HEK293 (cell line): ENCODE data around the gene PSMD6.

Experiments
- SETDB1 ChIP-seq: IDR thresholded peaks from one replicate; pipeline ENCODE4 v1.6.1; 2017; ENCODE audit warnings: mild to moderate bottlenecking, low read length, moderate library complexity, mixed read lengths; ENCODE audit not compliant: insufficient read length
- SP3 ChIP-seq: fragments of 450-650 bp; formaldehyde crosslinking; IDR thresholded peaks from 2 replicates; pipeline ENCODE4 v1.5.1; 2016; ENCODE audit warnings: missing biosample characterization, missing genetic modification characterization
- ZNF140 ChIP-seq: fragments of 450-650 bp; formaldehyde crosslinking; IDR thresholded peaks from 2 replicates; pipeline ENCODE4 v1.5.1; 2016; ENCODE audit warnings: missing biosample characterization, missing genetic modification characterization
- ZNF24 ChIP-seq: fragments of 450-650 bp; formaldehyde crosslinking; IDR thresholded peaks from 2 replicates; pipeline ENCODE4 v1.5.1; 2016; ENCODE audit warnings: missing biosample characterization, missing genetic modification characterization
- ZNF335 ChIP-seq: fragments of 450-650 bp; formaldehyde crosslinking; conservative IDR thresholded peaks from 2 replicates; pipeline ENCODE4 v1.5.1; 2016; ENCODE audit warnings: missing biosample characterization, missing genetic modification characterization
- ZNF404 ChIP-seq: fragments of 450-650 bp; formaldehyde crosslinking; IDR thresholded peaks from 2 replicates; pipeline ENCODE4 v1.5.1; 2017; ENCODE audit warnings: missing biosample characterization, missing genetic modification characterization
- ZNF529 ChIP-seq: fragments of 450-650 bp; formaldehyde crosslinking; IDR thresholded peaks from 2 replicates; pipeline ENCODE4 v1.5.1; 2017; ENCODE audit warnings: missing genetic modification characterization, missing biosample characterization; ENCODE audit not compliant: insufficient replicate concordance
- ZNF629 ChIP-seq: fragments of 450-650 bp; formaldehyde crosslinking; IDR thresholded peaks from 2 replicates; pipeline ENCODE4 v1.5.1; 2017; ENCODE audit warnings: missing biosample characterization, missing genetic modification characterization
- ZNF76 ChIP-seq: fragments of 450-650 bp; formaldehyde crosslinking; IDR thresholded peaks from 2 replicates; pipeline ENCODE4; 2016; ENCODE audit warnings: low read depth, missing biosample characterization, missing genetic modification characterization, borderline replicate concordance
- ZNF776 ChIP-seq: fragments of 450-650 bp; formaldehyde crosslinking; IDR thresholded peaks from 2 replicates; pipeline ENCODE4 v1.5.0; 2017; ENCODE audit warnings: missing biosample characterization, missing genetic modification characterization, borderline replicate concordance
- TF ChIP-seq, protein P1 (sequence below): fragments of 450-650 bp; formaldehyde crosslinking; IDR thresholded peaks from 2 replicates; pipeline ENCODE4 v1.5.1; 2016; ENCODE audit warnings: missing biosample characterization, missing genetic modification characterization
- TF ChIP-seq, protein P2 (sequence below): fragments of 450-650 bp; IDR thresholded peaks from 2 replicates; pipeline ENCODE4 v1.5.1; 2018; ENCODE audit warnings: missing biosample characterization, missing genetic modification characterization
- TF ChIP-seq, protein P3 (sequence below): fragments of 450-650 bp; formaldehyde crosslinking; IDR thresholded peaks from 2 replicates; pipeline ENCODE4 v1.5.1; 2016; ENCODE audit warnings: missing biosample characterization, missing genetic modification characterization, borderline replicate concordance

DNA sequence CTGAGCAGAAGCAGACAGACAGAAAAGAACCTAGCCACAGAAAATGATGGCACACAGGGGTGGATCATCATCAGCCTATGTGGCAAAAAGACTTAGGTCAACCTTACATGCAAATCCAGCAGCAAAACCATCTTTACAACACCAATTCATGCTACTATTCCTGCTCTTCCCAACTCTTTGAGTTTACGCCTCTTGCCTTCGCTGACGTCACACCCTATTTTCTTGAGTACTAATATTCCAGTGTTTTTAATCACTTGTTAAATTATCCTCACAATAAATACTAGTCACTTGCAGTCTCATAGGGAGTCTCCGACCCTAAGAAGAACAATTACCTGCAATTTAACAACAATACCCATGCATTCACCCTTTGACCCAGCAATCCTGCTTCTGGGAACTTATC is 6.0 kb upstream of the PSMD6 start:
- TF ChIP-seq ZNF776, result no peak
- TF ChIP-seq, protein P1, sequence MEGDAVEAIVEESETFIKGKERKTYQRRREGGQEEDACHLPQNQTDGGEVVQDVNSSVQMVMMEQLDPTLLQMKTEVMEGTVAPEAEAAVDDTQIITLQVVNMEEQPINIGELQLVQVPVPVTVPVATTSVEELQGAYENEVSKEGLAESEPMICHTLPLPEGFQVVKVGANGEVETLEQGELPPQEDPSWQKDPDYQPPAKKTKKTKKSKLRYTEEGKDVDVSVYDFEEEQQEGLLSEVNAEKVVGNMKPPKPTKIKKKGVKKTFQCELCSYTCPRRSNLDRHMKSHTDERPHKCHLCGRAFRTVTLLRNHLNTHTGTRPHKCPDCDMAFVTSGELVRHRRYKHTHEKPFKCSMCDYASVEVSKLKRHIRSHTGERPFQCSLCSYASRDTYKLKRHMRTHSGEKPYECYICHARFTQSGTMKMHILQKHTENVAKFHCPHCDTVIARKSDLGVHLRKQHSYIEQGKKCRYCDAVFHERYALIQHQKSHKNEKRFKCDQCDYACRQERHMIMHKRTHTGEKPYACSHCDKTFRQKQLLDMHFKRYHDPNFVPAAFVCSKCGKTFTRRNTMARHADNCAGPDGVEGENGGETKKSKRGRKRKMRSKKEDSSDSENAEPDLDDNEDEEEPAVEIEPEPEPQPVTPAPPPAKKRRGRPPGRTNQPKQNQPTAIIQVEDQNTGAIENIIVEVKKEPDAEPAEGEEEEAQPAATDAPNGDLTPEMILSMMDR (tag by site-specific recombination), result no peak
- no peak for TF ChIP-seq ZNF529 (tag by site-specific recombination)
- TF ChIP-seq, protein P2, sequence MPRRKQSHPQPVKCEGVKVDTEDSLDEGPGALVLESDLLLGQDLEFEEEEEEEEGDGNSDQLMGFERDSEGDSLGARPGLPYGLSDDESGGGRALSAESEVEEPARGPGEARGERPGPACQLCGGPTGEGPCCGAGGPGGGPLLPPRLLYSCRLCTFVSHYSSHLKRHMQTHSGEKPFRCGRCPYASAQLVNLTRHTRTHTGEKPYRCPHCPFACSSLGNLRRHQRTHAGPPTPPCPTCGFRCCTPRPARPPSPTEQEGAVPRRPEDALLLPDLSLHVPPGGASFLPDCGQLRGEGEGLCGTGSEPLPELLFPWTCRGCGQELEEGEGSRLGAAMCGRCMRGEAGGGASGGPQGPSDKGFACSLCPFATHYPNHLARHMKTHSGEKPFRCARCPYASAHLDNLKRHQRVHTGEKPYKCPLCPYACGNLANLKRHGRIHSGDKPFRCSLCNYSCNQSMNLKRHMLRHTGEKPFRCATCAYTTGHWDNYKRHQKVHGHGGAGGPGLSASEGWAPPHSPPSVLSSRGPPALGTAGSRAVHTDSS, result no peak
- no peak for TF ChIP-seq ZNF140 (tag by site-specific recombination)
- no peak for TF ChIP-seq SP3 (tag by site-specific recombination)
- no peak for TF ChIP-seq SETDB1
- TF ChIP-seq ZNF629 (tag by site-specific recombination), result no peak
- no peak for TF ChIP-seq ZNF404 (tag by site-specific recombination)
- TF ChIP-seq, protein P3, sequence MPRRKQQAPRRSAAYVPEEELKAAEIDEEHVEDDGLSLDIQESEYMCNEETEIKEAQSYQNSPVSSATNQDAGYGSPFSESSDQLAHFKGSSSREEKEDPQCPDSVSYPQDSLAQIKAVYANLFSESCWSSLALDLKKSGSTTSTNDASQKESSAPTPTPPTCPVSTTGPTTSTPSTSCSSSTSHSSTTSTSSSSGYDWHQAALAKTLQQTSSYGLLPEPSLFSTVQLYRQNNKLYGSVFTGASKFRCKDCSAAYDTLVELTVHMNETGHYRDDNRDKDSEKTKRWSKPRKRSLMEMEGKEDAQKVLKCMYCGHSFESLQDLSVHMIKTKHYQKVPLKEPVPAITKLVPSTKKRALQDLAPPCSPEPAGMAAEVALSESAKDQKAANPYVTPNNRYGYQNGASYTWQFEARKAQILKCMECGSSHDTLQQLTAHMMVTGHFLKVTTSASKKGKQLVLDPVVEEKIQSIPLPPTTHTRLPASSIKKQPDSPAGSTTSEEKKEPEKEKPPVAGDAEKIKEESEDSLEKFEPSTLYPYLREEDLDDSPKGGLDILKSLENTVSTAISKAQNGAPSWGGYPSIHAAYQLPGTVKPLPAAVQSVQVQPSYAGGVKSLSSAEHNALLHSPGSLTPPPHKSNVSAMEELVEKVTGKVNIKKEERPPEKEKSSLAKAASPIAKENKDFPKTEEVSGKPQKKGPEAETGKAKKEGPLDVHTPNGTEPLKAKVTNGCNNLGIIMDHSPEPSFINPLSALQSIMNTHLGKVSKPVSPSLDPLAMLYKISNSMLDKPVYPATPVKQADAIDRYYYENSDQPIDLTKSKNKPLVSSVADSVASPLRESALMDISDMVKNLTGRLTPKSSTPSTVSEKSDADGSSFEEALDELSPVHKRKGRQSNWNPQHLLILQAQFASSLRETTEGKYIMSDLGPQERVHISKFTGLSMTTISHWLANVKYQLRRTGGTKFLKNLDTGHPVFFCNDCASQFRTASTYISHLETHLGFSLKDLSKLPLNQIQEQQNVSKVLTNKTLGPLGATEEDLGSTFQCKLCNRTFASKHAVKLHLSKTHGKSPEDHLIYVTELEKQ (tag by site-specific recombination), result no peak
- no peak for TF ChIP-seq ZNF76
- TF ChIP-seq ZNF24 (tag by site-specific recombination), result no peak
- TF ChIP-seq ZNF335 (tag by site-specific recombination), result no peak
